HEK293 (cell line): Measurements from ENCODE around the gene ZC3H7B.

Source experiments
- CTCF ChIA-PET: fragments of 350-600 bp; formaldehyde crosslinking; extraction: SDS; loops from one replicate; lab custom pipeline; 2021; ENCODE audit warnings: antibody characterized with exemption; lab: Yijun Ruan, JAX
- POLR2A ChIA-PET: fragments of 300-600 bp; formaldehyde crosslinking; extraction: SDS; loops from one replicate; lab custom pipeline; 2020; ENCODE audit warnings: antibody characterized with exemption, inconsistent platforms; lab: Yijun Ruan, JAX
- H3K27ac ChIP-seq: fragments of 200-500 bp; sonication (Bioruptor generic); 2 replicates; pipeline ENCODE4 v1.5.1; 2014; ENCODE audit warnings: low read depth, low read length, control low read depth, inconsistent platforms; ENCODE audit errors: extremely low read depth
- H3K36me3 ChIP-seq, 2 experiments: fragments of 200-500 bp in 1 of 2; sonication (Bioruptor generic) in 1 of 2; 1 replicate in 1 of 2; 2 replicates in 1 of 2; pipeline ENCODE4 v1.5.1; 2014 to 2017; ENCODE audit warnings: inconsistent platforms in 2 of 2, low read length in 2 of 2; ENCODE audit not compliant: control insufficient read depth in 2 of 2, insufficient read depth in 1 of 2
- H3K4me1 ChIP-seq: fragments of 200-500 bp; sonication (Bioruptor generic); 2 replicates; pipeline ENCODE4 v1.5.1; 2014; ENCODE audit warnings: mild to moderate bottlenecking, low read length, inconsistent platforms; ENCODE audit not compliant: control insufficient read depth, insufficient read depth
- H3K4me3 ChIP-seq: 2 replicates; pipeline ENCODE4 v1.5.1; 2011; ENCODE audit warnings: low read depth, mild to moderate bottlenecking, control low read depth, low read length, moderate library complexity
- H3K9me3 ChIP-seq: fragments of 200-500 bp; sonication (Bioruptor generic); 2 replicates; pipeline ENCODE4 v1.5.1; 2014; ENCODE audit warnings: low read depth, low read length, inconsistent platforms; ENCODE audit not compliant: control insufficient read depth, insufficient read depth
- BCL11B ChIP-seq: fragments of 450-650 bp; formaldehyde crosslinking; IDR thresholded peaks from 2 replicates; pipeline ENCODE4 v1.5.1; 2016; ENCODE audit warnings: low read depth, missing biosample characterization, missing genetic modification characterization
- INSM2 ChIP-seq: fragments of 450-650 bp; formaldehyde crosslinking; IDR thresholded peaks from 2 replicates; pipeline ENCODE4 v1.5.1; 2016; ENCODE audit warnings: missing biosample characterization, missing genetic modification characterization
- KLF8 ChIP-seq: fragments of 450-650 bp; formaldehyde crosslinking; IDR thresholded peaks from 2 replicates; pipeline ENCODE4 v1.5.1; 2016; ENCODE audit warnings: missing biosample characterization, missing genetic modification characterization
- OVOL3 ChIP-seq: fragments of 450-650 bp; formaldehyde crosslinking; IDR thresholded peaks from 2 replicates; pipeline ENCODE4 v1.5.1; 2016; ENCODE audit warnings: missing biosample characterization, missing genetic modification characterization
- PATZ1 ChIP-seq: fragments of 450-650 bp; formaldehyde crosslinking; IDR thresholded peaks from 2 replicates; pipeline ENCODE4 v1.5.1; 2016; ENCODE audit warnings: missing biosample characterization, missing genetic modification characterization
- SCRT2 ChIP-seq: fragments of 450-650 bp; formaldehyde crosslinking; IDR thresholded peaks from 2 replicates; pipeline ENCODE4 v1.5.1; 2016; ENCODE audit warnings: missing biosample characterization, missing genetic modification characterization
- SP3 ChIP-seq: fragments of 450-650 bp; formaldehyde crosslinking; IDR thresholded peaks from 2 replicates; pipeline ENCODE4 v1.5.1; 2016; ENCODE audit warnings: missing biosample characterization, missing genetic modification characterization
- ZBTB49 ChIP-seq: fragments of 450-650 bp; formaldehyde crosslinking; IDR thresholded peaks from 2 replicates; pipeline ENCODE4 v1.5.1; 2016; ENCODE audit warnings: missing biosample characterization, missing genetic modification characterization, low read depth
- ZIC2 ChIP-seq: fragments of 450-650 bp; formaldehyde crosslinking; IDR thresholded peaks from 2 replicates; pipeline ENCODE4 v1.5.1; 2016; ENCODE audit warnings: missing biosample characterization, missing genetic modification characterization
- ZNF10 ChIP-seq: fragments of 450-650 bp; formaldehyde crosslinking; IDR thresholded peaks from 2 replicates; pipeline ENCODE4 v1.5.1; 2017; ENCODE audit warnings: missing biosample characterization, missing genetic modification characterization
- ZNF280C ChIP-seq: fragments of 450-650 bp; formaldehyde crosslinking; IDR thresholded peaks from 2 replicates; pipeline ENCODE4 v1.5.1; 2016; ENCODE audit warnings: missing biosample characterization, missing genetic modification characterization
- ZNF324 ChIP-seq: fragments of 450-650 bp; formaldehyde crosslinking; IDR thresholded peaks from 2 replicates; pipeline ENCODE4 v1.5.1; 2016; ENCODE audit warnings: missing biosample characterization, missing genetic modification characterization
- ZNF341 ChIP-seq: fragments of 450-650 bp; formaldehyde crosslinking; IDR thresholded peaks from 2 replicates; pipeline ENCODE4; 2016; ENCODE audit warnings: low read depth, missing biosample characterization, missing genetic modification characterization
- ZNF350 ChIP-seq: fragments of 450-650 bp; formaldehyde crosslinking; IDR thresholded peaks from 2 replicates; pipeline ENCODE4 v1.5.0; 2017; ENCODE audit warnings: missing biosample characterization, mild to moderate bottlenecking, missing genetic modification characterization
- ZNF404 ChIP-seq: fragments of 450-650 bp; formaldehyde crosslinking; IDR thresholded peaks from 2 replicates; pipeline ENCODE4 v1.5.1; 2017; ENCODE audit warnings: missing biosample characterization, missing genetic modification characterization
- ZNF558 ChIP-seq: fragments of 450-650 bp; formaldehyde crosslinking; IDR thresholded peaks from 2 replicates; pipeline ENCODE4 v1.5.1; 2016; ENCODE audit warnings: missing biosample characterization, missing genetic modification characterization
- ZNF561 ChIP-seq: fragments of 450-650 bp; IDR thresholded peaks from 2 replicates; pipeline ENCODE4 v1.5.1; 2018; ENCODE audit warnings: missing biosample characterization, missing genetic modification characterization, borderline replicate concordance
- ZNF624 ChIP-seq: fragments of 450-650 bp; formaldehyde crosslinking; IDR thresholded peaks from 2 replicates; pipeline ENCODE4 v1.5.1; 2017; ENCODE audit warnings: missing biosample characterization, missing genetic modification characterization
- ZSCAN5A ChIP-seq: fragments of 450-650 bp; formaldehyde crosslinking; IDR thresholded peaks from 2 replicates; pipeline ENCODE4 v1.5.1; 2016; ENCODE audit warnings: missing biosample characterization, missing genetic modification characterization

ZC3H7B gene

GRCh38 chr22:41273128-41273527, 28.2 kb upstream of the ZC3H7B start:
- H3K4me1 ChIP-seq = no peaks in the 10 kb centered on the region
- no peak for TF ChIP-seq ZNF404 (tag by site-specific recombination)
- no peak for TF ChIP-seq ZNF561
- no peak for TF ChIP-seq ZNF10 (tag by site-specific recombination)
- TF ChIP-seq ZBTB49 = no peak
- TF ChIP-seq BCL11B (tag by site-specific recombination) = no peak
- no peak for TF ChIP-seq SCRT2
- no peak for TF ChIP-seq ZNF558 (tag by site-specific recombination)
- no peak for TF ChIP-seq ZSCAN5A
- TF ChIP-seq ZNF350 = no peak
- TF ChIP-seq ZIC2 (tag by site-specific recombination) = no peak
- TF ChIP-seq PATZ1 (tag by site-specific recombination) = no peak
- TF ChIP-seq ZNF624 (tag by site-specific recombination) = no peak
- TF ChIP-seq ZNF324 (tag by site-specific recombination) = no peak
- TF ChIP-seq KLF8 = no peak
- no peak for TF ChIP-seq SP3 (tag by site-specific recombination)
- TF ChIP-seq ZNF280C (tag by site-specific recombination) = no peak
- TF ChIP-seq ZNF341 (tag by site-specific recombination) = no peak
- TF ChIP-seq INSM2 (tag by site-specific recombination) = no peak
- TF ChIP-seq OVOL3 (tag by site-specific recombination) = no peak
- ChIA-PET CTCF (interaction anchor here (1.0 to 1.2 kb wide), 2 partner anchors 13 to 16 kb away, joined by 3 read pairs; partner anchors contain the start of gene RANGAP1), POLR2A (interaction anchor here (0.7 to 1.4 kb wide), 2 partner anchors 9 to 13 kb away, joined by 3 read pairs; partner anchors contain the start of gene RANGAP1)
- H3K27ac ChIP-seq = no peak overlapping the region
- peaks cover 88 to 91% of the 10 kb centered on the region in 2 experiments for H3K36me3 ChIP-seq
- no peak overlapping the region for H3K4me3 ChIP-seq
- no peaks in the 10 kb centered on the region for H3K9me3 ChIP-seq
